C4-2B (cell line): ENCODE measurements around the gene PIGN.

Source experiments
- H3K27ac ChIP-seq: fragments of 450-650 bp; 2 replicates; pipeline ENCODE4 v1.5.1; 2017
- CTCF ChIP-seq: fragments of 450-650 bp; conservative IDR thresholded peaks from 2 replicates; pipeline ENCODE4 v1.5.1; 2017; ENCODE audit warnings: mild to moderate bottlenecking
- ZFX ChIP-seq: fragments of 450-650 bp; IDR thresholded peaks from 2 replicates; pipeline ENCODE4 v1.6.1; 2017

The PIGN gene, protein sequence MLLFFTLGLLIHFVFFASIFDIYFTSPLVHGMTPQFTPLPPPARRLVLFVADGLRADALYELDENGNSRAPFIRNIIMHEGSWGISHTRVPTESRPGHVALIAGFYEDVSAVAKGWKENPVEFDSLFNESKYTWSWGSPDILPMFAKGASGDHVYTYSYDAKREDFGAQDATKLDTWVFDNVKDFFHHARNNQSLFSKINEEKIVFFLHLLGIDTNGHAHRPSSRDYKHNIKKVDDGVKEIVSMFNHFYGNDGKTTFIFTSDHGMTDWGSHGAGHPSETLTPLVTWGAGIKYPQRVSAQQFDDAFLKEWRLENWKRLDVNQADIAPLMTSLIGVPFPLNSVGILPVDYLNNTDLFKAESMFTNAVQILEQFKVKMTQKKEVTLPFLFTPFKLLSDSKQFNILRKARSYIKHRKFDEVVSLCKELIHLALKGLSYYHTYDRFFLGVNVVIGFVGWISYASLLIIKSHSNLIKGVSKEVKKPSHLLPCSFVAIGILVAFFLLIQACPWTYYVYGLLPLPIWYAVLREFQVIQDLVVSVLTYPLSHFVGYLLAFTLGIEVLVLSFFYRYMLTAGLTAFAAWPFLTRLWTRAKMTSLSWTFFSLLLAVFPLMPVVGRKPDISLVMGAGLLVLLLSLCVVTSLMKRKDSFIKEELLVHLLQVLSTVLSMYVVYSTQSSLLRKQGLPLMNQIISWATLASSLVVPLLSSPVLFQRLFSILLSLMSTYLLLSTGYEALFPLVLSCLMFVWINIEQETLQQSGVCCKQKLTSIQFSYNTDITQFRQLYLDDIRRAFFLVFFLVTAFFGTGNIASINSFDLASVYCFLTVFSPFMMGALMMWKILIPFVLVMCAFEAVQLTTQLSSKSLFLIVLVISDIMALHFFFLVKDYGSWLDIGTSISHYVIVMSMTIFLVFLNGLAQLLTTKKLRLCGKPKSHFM

GRCh38 chr18:62186774-62187542 lies at the start of gene PIGN, which contains the start of gene RELCH:
Gene PIGN, minus strand, starts transcription at chr18:62187056. Its CDS starts 25,703 bp downstream, at chr18:62161353.
Gene RELCH, plus strand, starts transcription at chr18:62187255. Its CDS starts 251 bp downstream, at chr18:62187506.
- peak within 1 kb of the TSS; percentile 95 for H3K27ac ChIP-seq
- TF ChIP-seq ZFX, result no peak; the same call in 1 of the 2 replicates
- no peak for TF ChIP-seq CTCF

GRCh38 chr18:62236252-62236651 lies 49.4 kb upstream of the PIGN start:
- H3K27ac ChIP-seq, result no peak overlapping the region

GRCh38 chr18:62226047-62226446 lies 39.2 kb upstream of the PIGN start:
- TF ChIP-seq CTCF, result no peak
- TF ChIP-seq ZFX, result no peak
- no peak overlapping the region for H3K27ac ChIP-seq

More at GRCh38 chr18:62236252-62236651, 49.4 kb upstream of the PIGN start:
- TF ChIP-seq ZFX, result no peak
- no peak for TF ChIP-seq CTCF

DNA sequence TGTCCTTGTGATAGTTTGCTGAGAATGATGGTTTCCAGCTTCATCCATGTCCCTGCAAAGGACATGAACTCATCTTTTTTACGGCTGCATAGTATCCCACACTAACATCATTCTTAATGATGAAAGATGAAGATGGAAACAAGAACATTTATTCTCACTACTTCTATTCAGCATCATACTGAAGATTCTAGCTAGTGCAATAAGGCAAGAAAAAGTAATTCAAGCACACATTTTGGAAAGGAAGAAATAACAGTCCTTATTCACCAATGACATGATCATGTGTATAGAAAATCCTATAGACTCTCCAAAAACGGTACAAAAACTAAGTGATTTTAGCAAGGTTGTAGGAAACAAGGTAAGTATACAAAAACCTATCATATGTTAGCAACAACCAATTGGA lies 37.4 kb upstream of the PIGN start:
- no peak overlapping the region for H3K27ac ChIP-seq
- TF ChIP-seq CTCF, result no peak
- TF ChIP-seq ZFX, result no peak

DNA sequence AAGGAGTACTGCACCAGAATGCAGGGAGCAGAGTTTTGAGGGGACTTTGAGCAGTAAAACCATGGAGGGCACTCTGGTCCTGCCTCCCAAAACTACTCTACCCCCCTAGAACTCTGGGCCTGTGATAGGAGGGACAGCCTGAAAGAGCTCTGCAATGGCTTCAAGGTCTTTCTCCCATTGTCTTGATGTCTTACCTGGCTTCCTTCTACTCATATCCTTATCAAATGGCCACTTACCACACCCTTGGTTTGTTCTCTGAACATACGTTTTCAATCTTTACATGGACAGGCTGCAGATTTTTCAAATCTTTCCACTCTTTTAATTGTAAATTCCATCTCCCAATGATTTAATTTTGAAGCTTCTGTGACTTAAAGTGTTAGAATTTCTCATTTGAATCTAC lies 27.9 kb upstream of the PIGN start:
- H3K27ac ChIP-seq, result no peak overlapping the region
- TF ChIP-seq CTCF (no peak), ZFX (no peak)

GRCh38 chr18:62211325-62211828 lies 24.5 kb upstream of the PIGN start:
- H3K27ac ChIP-seq, result no peak overlapping the region
- TF ChIP-seq ZFX, result no peak
- no peak for TF ChIP-seq CTCF
